ENCODE measurements around the gene TIFAB.

GRCh38 chr5:135456238-135457099 lies 4.3 kb upstream of the TIFAB start:
- TF ChIP-seq CTCF (tag by site-specific recombination; IDR thresholded peaks at IDR 0.05) (no peak), GLI4 (tag by site-specific recombination; IDR thresholded peaks at IDR 0.05) (no peak), REST (tag by site-specific recombination; IDR thresholded peaks at IDR 0.05) (no peak)
